ENCODE results near the gene HSPB7.

HSPB7 gene

GRCh38 chr1:15994081-15994480, 23.8 kb downstream of the HSPB7 start:
- H3K27ac ChIP-seq = no peak overlapping the region
- TF ChIP-seq, protein P1, sequence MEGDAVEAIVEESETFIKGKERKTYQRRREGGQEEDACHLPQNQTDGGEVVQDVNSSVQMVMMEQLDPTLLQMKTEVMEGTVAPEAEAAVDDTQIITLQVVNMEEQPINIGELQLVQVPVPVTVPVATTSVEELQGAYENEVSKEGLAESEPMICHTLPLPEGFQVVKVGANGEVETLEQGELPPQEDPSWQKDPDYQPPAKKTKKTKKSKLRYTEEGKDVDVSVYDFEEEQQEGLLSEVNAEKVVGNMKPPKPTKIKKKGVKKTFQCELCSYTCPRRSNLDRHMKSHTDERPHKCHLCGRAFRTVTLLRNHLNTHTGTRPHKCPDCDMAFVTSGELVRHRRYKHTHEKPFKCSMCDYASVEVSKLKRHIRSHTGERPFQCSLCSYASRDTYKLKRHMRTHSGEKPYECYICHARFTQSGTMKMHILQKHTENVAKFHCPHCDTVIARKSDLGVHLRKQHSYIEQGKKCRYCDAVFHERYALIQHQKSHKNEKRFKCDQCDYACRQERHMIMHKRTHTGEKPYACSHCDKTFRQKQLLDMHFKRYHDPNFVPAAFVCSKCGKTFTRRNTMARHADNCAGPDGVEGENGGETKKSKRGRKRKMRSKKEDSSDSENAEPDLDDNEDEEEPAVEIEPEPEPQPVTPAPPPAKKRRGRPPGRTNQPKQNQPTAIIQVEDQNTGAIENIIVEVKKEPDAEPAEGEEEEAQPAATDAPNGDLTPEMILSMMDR (conservative IDR thresholded peaks at IDR 0.05) = no peak
- TF ChIP-seq ZFX (IDR thresholded peaks at IDR 0.05) = no peak

DNA sequence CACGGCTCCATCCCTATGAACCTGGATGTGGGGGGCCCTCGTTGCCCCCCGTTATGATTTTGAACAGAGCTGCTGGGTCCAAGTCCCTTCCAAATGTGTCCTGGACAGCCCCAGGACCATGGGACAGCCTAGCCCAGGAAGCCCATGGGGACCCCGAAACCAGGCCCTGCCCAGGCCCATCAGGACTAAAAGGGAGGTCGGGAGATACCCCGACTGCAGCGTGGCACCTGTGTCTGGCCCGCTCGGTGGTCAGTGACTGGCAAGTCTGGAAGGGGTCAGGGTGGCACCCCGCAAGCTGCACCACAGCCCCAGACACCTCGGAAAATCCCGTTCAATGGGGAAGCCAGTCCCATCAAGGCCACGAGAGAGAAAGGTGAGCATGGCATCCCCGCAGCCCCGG, 24.2 kb downstream of the HSPB7 start:
- TF ChIP-seq, protein P1 (conservative IDR thresholded peaks at IDR 0.05) = no peak
- TF ChIP-seq ZFX (IDR thresholded peaks at IDR 0.05) = no peak
- H3K27ac ChIP-seq = no peak overlapping the region

- no peak overlapping the region for H3K27ac ChIP-seq
- TF ChIP-seq, protein P1 (conservative IDR thresholded peaks at IDR 0.05) = no peak
- TF ChIP-seq ZFX (IDR thresholded peaks at IDR 0.05) = no peak
Observed at GRCh38 chr1:15992582-15993500, 25.0 kb downstream of the HSPB7 start.

DNA sequence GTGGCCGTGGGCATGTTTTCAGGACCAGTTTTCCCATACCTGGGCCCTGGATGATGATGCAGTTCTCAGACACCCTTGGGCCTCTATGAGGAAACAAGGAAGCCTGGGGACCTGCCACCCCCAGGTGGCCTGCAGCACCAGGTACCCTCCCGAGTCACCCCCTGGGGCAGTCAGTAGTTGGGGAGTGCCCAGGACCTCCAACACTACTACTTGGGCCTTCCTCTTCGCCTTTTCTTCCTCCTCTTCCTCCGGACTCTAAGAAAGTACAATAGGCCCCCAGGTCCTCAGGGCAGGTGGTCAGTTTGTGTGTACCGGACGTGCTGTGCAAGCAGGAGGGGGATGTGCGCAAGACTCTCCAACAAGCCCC, 25.7 kb downstream of the HSPB7 start:
- H3K27ac ChIP-seq = no peak overlapping the region
- no peak for TF ChIP-seq ZFX (IDR thresholded peaks at IDR 0.05)
- TF ChIP-seq, protein P1 (conservative IDR thresholded peaks at IDR 0.05) = no peak

- TF ChIP-seq, protein P1 (conservative IDR thresholded peaks at IDR 0.05) = no peak
- no peak for TF ChIP-seq ZFX (IDR thresholded peaks at IDR 0.05)
- no peak overlapping the region for H3K27ac ChIP-seq
Observed at GRCh38 chr1:15991427-15992186, 26.2 kb downstream of the HSPB7 start.

GRCh38 chr1:15989776-15990175, 28.1 kb downstream of the HSPB7 start:
- TF ChIP-seq, protein P1 (conservative IDR thresholded peaks at IDR 0.05) = no peak
- TF ChIP-seq ZFX (IDR thresholded peaks at IDR 0.05) = no peak
- H3K27ac ChIP-seq = no peak overlapping the region

Measured in C4-2B (cell line).